ENCODE data around the gene ADGRL1.
"Not testable (repeated sequence)": the region's sequence is repeated elsewhere in the genome, so short reads cannot be mapped to it uniquely, and the experiment has no call there.

The ADGRL1 gene

DNA sequence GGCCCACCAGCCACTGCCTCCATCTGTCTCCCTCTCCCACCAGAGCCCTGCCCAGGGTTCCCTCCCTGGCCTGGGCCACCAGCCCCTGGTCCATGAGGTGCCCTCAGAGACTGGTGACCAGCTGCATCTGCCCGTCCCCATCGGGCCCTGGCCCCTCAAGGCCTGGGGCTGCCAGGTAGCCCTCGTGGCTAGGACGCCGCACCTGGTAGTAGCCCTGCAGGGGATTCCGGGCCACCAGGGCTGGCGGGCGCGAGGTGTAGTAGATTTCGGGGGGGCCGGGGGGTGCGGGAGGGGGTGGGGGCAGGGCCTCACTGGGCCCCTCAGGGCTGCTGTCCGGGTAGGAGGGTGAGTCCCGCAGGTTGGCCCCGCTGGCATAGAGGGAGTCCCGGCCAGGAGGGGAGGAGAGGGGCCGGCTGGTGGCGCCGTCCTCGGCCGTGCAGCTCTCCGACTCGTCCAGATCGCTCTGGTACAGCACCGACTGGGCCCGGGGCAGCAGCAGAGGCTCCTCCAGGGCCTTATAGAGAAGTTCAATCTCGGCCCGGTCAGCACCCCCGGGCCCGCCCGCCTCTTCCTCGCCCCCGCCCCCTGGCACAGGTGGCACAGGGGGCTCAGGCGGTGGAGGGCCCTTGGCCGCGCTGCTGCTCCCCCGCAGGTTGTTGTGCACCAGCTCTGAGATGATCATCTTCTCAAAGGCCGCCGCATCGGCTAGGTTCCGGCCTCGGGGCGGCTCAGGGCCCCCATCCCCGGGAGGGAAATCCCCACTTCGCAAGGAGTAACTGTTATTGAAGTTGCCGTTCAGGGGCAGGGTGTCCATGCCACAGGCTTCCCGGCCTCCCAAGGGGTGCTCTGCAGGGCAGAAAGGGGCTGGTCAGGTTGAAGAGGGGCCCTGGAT is 55.0 kb downstream of the ADGRL1 start:
- Histone ChIP-seq H3K4me3 (ENCODE audit: low read depth, low read length) (no peak overlapping the region), H3K9me3 (ENCODE audit: control insufficient read depth, insufficient read depth, low read length) (no peaks in the 10 kb centered on the region), H3K36me3 (ENCODE audit: control insufficient read depth, insufficient read depth, low read length) (peaks cover 39% of the 10 kb centered on the region), H3K27me3 (ENCODE audit: control insufficient read depth, insufficient read depth, low read length) (no peaks in the 10 kb centered on the region), H3K4me1 (ENCODE audit: control insufficient read depth, insufficient read depth, low read length) (peaks cover 9% of the 10 kb centered on the region), H3K9ac (ENCODE audit: low read depth, low read length) (no peak overlapping the region)

DNA sequence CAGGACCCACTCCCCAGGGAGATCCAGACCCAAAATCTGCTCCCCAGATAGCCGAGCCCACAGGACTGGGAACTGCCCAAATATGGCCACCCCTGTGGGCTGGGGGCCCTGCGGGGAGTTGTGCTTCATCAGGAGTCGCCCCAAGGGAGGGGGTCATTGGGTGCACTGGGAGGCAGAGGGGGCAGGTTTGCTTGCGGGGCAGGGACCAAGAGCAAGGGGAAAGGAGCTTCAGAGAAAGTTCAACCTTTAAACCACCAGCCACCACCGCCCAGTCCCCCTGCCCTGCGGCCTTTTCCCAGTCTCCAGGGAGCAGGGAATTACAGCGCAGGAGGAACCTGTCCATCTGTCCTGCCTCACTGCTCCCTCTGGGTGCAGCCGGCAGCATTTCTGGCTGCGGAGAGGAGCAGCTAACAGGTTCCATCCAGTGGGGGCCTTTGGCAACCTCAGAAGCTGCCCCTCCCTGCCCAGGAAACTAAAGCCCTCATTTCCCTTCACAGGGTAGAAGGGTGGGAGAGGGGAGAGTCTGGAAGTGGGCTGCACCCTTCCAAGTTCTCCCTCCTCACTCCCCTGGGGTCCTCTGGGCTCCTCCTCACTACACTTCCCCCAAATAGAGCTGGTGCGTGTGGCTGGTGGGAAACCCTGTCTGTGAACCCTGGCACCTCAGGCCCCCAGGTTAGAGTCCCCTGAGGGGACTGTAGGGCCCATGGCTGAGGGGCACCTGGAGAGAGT is 55.8 kb downstream of the ADGRL1 start:
- Histone ChIP-seq H3K4me3 (ENCODE audit: low read depth, low read length) (no peak overlapping the region), H3K4me1 (ENCODE audit: control insufficient read depth, insufficient read depth, low read length) (peaks cover 9% of the 10 kb centered on the region), H3K36me3 (ENCODE audit: control insufficient read depth, insufficient read depth, low read length) (peaks cover 31% of the 10 kb centered on the region), H3K27me3 (ENCODE audit: control insufficient read depth, insufficient read depth, low read length) (no peaks in the 10 kb centered on the region), H3K9ac (ENCODE audit: low read depth, low read length) (peak overlapping the region; percentile 37), H3K9me3 (ENCODE audit: control insufficient read depth, insufficient read depth, low read length) (no peaks in the 10 kb centered on the region)

DNA sequence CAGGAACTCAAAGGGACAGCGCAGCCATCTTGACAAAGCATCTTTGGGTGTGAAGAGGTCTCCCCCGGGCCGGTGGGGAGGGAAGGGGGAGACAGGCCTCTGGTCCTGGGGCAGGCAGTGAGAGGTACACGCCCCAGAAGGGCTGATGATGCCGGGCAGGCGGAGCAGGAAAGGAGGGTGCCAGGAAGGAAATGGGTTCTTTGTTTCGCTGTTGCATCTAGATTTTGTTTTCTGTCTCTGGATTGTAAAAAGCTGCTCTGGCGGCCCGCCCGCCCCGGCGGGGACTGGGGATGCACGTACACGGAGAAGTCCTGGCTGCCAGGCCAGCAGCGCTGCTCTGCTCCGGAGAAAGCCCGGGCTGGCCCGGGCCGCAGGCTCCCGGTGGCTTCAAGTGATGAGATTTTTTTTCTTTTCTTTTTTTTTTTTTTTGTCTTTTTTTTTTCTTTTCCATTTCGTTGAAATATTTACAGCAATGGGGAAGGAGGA is 56.4 kb downstream of the ADGRL1 start:
- peaks cover 9% of the 10 kb centered on the region for H3K4me1 ChIP-seq (ENCODE audit: control insufficient read depth, insufficient read depth, low read length)
- H3K9ac ChIP-seq (ENCODE audit: low read depth, low read length), result peak overlapping the region; percentile 54

DNA sequence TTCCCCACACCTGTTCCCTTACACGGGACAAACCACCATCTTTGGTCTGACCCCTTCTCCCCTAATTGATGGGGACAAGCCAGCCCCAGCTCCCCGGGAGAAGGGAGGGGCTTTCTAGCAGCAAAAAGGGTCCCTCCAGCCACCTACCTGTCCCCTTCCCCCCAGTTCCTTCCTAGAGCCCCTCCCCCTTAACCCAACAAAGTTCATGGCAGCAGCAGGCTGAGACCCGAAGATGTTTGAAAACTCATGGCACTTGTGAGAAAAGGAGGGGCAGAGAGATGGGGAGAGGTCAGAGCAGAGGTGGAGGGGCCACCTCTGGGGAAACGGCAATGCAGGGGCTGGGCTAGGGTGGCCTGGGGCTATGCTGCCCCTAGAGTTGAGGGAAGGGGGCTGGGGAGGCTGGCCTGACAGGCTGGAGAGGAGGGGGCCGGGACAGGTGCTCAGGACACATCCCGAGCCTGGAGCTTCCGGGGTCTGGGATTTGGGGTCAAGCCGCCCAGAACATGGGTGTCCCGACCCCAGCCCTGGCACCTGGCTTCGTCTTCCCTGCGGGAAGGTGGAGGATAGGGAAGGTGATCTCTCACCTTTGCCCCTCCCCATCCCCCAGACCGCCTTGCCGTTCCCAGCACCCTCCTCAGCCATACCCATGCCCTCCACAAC is 57.1 kb downstream of the ADGRL1 start:
- peak overlapping the region; percentile 54 for H3K9ac ChIP-seq (ENCODE audit: low read depth, low read length)
- H3K4me3 ChIP-seq (ENCODE audit: low read depth, low read length), result no peak overlapping the region
- peaks cover 9% of the 10 kb centered on the region for H3K4me1 ChIP-seq (ENCODE audit: control insufficient read depth, insufficient read depth, low read length)

More for the DNA sequence above, 56.4 kb downstream of the ADGRL1 start:
- H3K4me3 ChIP-seq (ENCODE audit: low read depth, low read length), result no peak overlapping the region
- H3K9me3 ChIP-seq (ENCODE audit: control insufficient read depth, insufficient read depth, low read length), result no peaks in the 10 kb centered on the region
- H3K27me3 ChIP-seq (ENCODE audit: control insufficient read depth, insufficient read depth, low read length), result no peaks in the 10 kb centered on the region
- H3K36me3 ChIP-seq (ENCODE audit: control insufficient read depth, insufficient read depth, low read length), result peaks cover 26% of the 10 kb centered on the region

DNA sequence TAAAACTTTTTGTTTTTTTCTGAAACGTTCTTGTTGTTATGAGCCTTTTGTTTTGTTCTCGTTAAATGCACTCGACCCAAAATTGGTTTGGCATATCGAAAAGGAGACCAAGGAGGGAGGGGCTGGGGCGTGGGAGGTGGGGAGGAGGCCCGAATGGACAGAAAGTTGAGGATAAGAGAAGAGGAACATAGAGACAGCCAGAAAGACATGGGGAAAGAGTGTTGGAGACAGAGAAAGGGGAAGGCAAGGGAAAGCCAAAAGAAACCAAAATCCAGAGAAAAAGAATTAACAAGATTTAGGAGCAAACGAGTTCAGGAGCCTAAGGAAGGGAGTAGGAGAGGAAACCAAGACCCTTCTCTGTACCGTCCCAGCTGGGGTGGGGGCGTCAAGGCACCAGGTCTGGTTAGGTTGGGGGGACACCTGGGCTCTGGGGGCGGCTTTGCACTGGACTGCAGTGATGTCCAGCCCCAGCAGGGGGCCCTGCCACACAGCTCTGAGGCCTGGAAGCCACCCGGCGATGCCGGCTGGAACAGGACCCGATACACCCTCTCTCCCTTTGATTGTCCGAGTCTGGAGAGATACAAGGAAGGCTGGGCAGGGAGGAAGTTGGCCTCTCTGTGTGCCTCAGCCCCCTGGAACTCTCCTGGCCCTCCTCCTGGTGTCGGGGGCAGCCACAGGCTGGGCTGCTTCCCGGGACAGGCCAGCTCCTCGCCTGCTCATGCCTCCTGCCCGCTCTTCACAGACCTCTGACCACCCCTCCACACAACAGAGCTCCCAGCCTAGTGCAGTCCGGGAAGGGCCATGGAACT is 58.0 kb downstream of the ADGRL1 start:
- peaks cover 9% of the 10 kb centered on the region for H3K4me1 ChIP-seq (ENCODE audit: control insufficient read depth, insufficient read depth, low read length)
- H3K9me3 ChIP-seq (ENCODE audit: control insufficient read depth, insufficient read depth, low read length), result no peaks in the 10 kb centered on the region
- H3K9ac ChIP-seq (ENCODE audit: low read depth, low read length), result peak overlapping the region; percentile 32
- no peaks in the 10 kb centered on the region for H3K27me3 ChIP-seq (ENCODE audit: control insufficient read depth, insufficient read depth, low read length)
- H3K4me3 ChIP-seq (ENCODE audit: low read depth, low read length), result no peak overlapping the region
- H3K36me3 ChIP-seq (ENCODE audit: control insufficient read depth, insufficient read depth, low read length), result peaks cover 19% of the 10 kb centered on the region

More for the DNA sequence above, 57.1 kb downstream of the ADGRL1 start:
- Histone ChIP-seq H3K9me3 (ENCODE audit: control insufficient read depth, insufficient read depth, low read length) (no peaks in the 10 kb centered on the region), H3K36me3 (ENCODE audit: control insufficient read depth, insufficient read depth, low read length) (peaks cover 22% of the 10 kb centered on the region), H3K27me3 (ENCODE audit: control insufficient read depth, insufficient read depth, low read length) (no peaks in the 10 kb centered on the region)

DNA sequence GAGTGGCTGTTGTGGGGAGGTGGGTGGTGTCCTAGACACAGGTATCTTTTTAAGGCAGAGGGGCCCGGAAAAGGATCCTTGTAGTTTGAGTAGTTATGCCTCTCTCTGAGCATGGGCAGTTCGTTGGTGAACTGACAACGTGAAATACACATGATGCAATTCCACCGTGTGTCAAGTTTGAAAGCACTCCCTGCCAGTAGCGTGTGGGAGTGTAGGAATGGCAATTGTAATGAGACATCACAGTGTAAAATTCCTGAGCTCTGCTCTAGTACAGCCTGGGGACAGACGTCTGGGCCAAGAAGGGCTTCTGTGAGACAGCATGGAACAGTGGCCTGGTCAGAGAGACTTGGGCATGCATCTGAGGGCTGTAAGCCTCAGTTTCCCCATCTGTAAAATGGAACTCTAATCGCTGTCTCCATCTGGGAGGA is 59.2 kb downstream of the ADGRL1 start:
- no peaks in the 10 kb centered on the region for H3K27me3 ChIP-seq (ENCODE audit: control insufficient read depth, insufficient read depth, low read length)
- peaks cover 8% of the 10 kb centered on the region for H3K36me3 ChIP-seq (ENCODE audit: control insufficient read depth, insufficient read depth, low read length)
- H3K9me3 ChIP-seq (ENCODE audit: control insufficient read depth, insufficient read depth, low read length), result no peaks in the 10 kb centered on the region
- no peak overlapping the region for H3K9ac ChIP-seq (ENCODE audit: low read depth, low read length)
- no peak overlapping the region for H3K4me3 ChIP-seq (ENCODE audit: low read depth, low read length)
- peaks cover 9% of the 10 kb centered on the region for H3K4me1 ChIP-seq (ENCODE audit: control insufficient read depth, insufficient read depth, low read length)

DNA sequence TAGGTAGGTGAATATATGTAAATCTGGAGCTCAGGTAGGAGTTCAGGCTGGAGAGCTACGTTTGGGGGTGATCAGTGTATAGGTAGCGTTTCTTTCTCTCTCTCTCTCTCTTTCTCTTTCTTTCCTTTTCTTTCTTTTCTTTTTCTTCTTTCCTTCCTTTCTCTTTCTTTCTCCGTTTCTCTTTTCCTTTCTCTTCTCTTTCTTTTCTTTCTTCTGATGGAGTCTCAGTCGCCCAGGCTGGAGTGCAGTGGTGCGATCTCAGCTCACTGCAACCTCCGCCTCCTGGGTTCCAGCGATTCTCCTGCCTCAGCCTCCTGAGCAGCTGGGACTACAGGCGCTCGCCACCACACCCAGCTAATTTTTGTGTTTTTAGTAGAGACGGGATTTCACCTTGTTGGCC is 59.8 kb downstream of the ADGRL1 start:
- H3K27me3 ChIP-seq (ENCODE audit: control insufficient read depth, insufficient read depth, low read length); H3K4me3 ChIP-seq (ENCODE audit: low read depth, low read length); H3K4me1 ChIP-seq (ENCODE audit: control insufficient read depth, insufficient read depth, low read length); H3K9ac ChIP-seq (ENCODE audit: low read depth, low read length); H3K36me3 ChIP-seq (ENCODE audit: control insufficient read depth, insufficient read depth, low read length); H3K9me3 ChIP-seq (ENCODE audit: control insufficient read depth, insufficient read depth, low read length): not testable (repeated sequence)

DNA sequence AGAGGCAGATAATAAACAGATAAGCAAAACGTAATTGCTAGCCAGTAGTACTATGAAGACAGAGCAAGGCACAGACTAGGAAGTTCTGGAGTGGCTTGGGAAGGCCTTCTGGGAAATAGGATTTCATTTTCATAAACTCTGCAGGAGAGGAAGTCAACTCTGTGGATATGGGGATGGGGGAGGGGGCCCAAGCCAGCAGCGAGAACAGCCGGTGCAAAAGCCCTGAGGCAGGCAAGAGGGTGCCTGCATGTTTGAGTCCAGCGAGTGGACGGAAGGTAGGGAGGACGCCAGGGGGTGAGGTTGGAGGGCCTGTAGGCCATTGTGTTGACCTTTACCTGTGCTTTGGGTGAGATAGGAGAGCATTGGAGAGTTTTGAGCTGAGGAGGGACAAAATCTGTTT is 60.6 kb downstream of the ADGRL1 start:
- Histone ChIP-seq H3K27me3 (ENCODE audit: control insufficient read depth, insufficient read depth, low read length) (no peaks in the 10 kb centered on the region), H3K9me3 (ENCODE audit: control insufficient read depth, insufficient read depth, low read length) (no peaks in the 10 kb centered on the region), H3K9ac (ENCODE audit: low read depth, low read length) (no peak overlapping the region), H3K4me1 (ENCODE audit: control insufficient read depth, insufficient read depth, low read length) (peaks cover 9% of the 10 kb centered on the region), H3K36me3 (ENCODE audit: control insufficient read depth, insufficient read depth, low read length) (no peaks in the 10 kb centered on the region), H3K4me3 (ENCODE audit: low read depth, low read length) (no peak overlapping the region)

DNA sequence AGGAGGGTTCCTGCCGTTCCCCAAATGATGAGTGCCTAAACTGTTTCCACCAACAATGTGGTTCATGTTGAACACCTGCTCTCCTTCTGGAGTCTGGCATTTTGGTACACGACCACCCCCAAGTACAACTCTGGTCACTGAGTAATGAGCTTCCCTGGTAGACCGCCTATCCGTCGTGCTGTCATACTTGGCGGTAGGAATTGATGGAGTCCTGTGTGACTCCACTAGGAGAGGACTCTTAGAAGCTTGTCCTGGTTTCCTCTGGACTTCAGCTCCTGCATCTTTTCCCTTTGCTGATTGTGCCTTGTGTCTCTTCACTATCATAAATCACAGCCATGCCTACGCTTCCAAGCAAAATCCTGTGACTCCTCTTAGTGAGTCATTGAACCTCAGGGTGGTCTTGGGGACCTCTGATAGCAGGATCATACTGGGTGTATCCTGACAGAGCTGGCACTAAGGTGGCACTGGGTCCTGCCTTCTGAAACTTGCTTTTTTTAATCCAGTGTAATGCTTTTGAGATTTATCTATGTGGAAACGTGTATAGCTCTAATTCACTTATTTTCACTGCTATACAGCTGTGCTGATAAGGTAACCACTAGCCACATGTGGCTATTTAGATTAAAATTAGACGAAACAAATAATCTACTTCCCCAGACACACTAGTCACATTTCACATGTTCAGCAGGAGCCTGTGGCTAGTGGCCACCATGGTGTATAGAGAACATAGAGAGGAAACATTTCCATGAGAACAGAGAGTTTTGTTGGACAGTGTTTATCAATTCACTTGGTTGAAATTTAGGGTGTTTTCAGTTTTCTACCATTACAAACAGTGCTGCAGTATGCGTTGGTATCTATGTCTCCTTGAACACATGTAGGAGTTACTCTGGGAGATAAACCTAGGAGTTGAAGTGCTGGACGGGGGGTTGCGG is 63.4 kb downstream of the ADGRL1 start:
- Histone ChIP-seq H3K9me3 (ENCODE audit: control insufficient read depth, insufficient read depth, low read length) (no peaks in the 10 kb centered on the region), H3K4me3 (ENCODE audit: low read depth, low read length) (no peak overlapping the region), H3K36me3 (ENCODE audit: control insufficient read depth, insufficient read depth, low read length) (no peaks in the 10 kb centered on the region), H3K9ac (ENCODE audit: low read depth, low read length) (no peak overlapping the region), H3K27me3 (ENCODE audit: control insufficient read depth, insufficient read depth, low read length) (no peaks in the 10 kb centered on the region), H3K4me1 (ENCODE audit: control insufficient read depth, insufficient read depth, low read length) (no peaks in the 10 kb centered on the region)

DNA sequence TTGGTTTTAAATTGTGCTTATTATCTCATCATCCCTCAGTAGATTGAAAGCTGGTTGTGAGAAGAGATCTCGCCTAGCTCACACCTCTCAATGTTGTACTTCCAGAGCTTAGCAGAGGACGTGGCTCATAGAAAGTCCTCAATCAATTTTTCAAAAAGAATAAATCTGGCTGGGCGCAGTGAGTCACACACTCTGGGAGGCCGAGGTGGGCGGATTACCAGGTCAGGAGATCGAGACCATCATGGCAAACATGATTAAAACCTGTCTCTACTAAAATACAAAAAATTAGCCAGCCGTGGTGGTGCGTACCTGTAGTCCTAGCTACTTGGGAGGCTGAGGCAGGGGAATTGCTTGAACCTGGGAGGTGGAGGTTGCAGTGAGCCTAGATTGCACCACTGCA is 64.9 kb downstream of the ADGRL1 start:
- Histone ChIP-seq H3K9me3 (ENCODE audit: control insufficient read depth, insufficient read depth, low read length) (no peaks in the 10 kb centered on the region), H3K4me1 (ENCODE audit: control insufficient read depth, insufficient read depth, low read length) (no peaks in the 10 kb centered on the region), H3K27me3 (ENCODE audit: control insufficient read depth, insufficient read depth, low read length) (no peaks in the 10 kb centered on the region), H3K4me3 (ENCODE audit: low read depth, low read length) (no peak overlapping the region), H3K36me3 (ENCODE audit: control insufficient read depth, insufficient read depth, low read length) (no peaks in the 10 kb centered on the region), H3K9ac (ENCODE audit: low read depth, low read length) (no peak overlapping the region)

Measured in iPS-15b (cell line).